NCI-H69 (cell line): Measurements from ENCODE around the gene FAXDC2.
A peak's percentile ranks its signal among the peaks of the same experiment; 100 is the strongest.

Experiments used
- DNase-seq: peaks from one replicate; lab custom pipeline; 2025; lab: John Stamatoyannopoulos, UW

Gene FAXDC2, protein sequence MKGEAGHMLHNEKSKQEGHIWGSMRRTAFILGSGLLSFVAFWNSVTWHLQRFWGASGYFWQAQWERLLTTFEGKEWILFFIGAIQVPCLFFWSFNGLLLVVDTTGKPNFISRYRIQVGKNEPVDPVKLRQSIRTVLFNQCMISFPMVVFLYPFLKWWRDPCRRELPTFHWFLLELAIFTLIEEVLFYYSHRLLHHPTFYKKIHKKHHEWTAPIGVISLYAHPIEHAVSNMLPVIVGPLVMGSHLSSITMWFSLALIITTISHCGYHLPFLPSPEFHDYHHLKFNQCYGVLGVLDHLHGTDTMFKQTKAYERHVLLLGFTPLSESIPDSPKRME

DNA sequence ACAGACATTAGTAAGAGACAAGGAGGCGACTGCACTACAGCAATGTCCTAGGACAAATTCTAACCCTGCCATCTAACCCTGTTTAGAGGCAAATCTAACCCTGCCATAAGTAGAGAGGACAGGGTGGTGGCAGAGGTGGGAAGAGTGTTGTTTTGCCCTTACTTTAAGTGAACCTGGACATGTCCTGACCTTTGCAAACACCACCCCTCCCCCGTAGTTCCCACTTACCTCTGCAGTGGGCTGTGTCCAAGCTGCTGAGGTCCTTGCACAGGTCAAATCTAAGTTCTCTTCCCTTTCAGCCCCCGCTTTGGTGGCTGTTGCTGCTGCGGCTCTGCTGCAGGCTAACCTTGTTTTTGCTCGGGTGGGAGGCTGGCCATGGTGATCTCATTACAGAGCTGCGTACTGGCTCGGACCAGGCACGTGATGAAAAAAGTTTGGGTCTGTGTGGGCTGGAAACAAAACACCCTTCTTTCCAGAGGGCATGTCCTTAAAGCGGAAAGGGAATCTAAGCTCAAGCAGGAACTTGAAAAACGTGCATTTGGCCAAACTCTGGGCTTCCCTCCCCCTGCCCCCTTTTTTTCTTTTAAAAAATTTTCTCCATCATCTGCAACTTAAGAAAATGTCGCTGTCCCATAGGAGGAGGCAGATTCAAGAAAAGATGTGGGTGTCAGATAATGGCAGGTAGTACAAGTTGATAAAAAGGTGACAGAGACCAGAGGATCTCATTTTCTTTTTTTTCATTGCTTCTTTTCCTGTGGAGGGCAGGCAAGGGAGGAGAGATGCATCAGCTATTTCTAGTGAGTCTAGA lies at the start of gene FAXDC2:
TSS of gene FAXDC2 (minus strand) at position 349 of the 808 bp plus-strand sequence. CDS start 12,425 bp downstream, outside the sequence.
- no peak for DNase-seq

DNA sequence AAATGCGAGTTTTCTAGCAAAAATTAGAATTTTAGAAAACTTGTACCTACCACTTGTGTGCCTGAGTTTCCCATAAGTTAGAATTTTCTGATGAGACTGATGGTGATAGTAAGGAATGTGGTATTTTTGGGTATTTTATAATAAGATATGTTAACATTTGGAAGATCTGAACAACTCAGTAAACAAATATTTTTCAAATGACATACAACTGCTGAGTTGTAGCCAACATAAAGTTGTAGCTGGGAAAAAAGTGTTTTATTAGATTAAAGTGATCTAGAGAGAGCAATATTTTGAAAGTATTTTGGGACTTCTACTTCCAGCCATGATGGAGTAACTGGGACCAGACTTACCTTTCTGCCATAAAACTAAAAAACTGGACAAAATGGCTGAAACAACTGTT lies 49.7 kb upstream of the FAXDC2 start:
- no peak for DNase-seq

DNA sequence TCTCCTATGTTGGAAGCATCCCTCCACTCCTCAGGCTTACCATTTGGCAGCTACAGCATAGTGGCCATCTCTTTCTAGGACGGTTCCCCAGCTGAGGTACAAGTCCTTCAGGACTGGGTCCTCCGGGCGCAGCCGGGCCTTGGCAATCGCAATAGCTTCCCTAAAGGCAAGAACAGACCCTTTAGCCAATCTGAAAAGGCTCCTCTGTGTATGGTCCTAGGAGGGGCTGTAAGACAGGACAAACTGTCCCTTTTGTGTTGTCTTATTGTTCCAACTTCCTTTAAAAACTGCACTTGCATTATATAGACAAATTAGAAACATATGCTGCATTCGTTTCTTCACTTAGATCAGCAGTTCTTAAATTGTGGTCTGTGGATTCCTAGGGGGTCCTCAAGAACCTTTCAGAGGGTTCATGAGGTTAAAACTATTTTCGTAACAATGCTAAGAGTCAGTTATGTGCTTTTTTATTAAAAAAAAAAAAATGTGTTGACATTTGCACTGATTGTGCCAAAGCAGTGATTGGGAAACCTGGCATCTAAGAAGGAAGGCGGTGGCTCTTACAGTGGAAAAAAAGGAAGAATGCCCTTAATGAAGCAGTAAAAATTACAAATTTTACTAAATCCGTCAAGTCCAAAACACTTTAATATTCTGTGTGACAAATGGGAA lies 48.9 kb upstream of the FAXDC2 start:
- no peak for DNase-seq

DNA sequence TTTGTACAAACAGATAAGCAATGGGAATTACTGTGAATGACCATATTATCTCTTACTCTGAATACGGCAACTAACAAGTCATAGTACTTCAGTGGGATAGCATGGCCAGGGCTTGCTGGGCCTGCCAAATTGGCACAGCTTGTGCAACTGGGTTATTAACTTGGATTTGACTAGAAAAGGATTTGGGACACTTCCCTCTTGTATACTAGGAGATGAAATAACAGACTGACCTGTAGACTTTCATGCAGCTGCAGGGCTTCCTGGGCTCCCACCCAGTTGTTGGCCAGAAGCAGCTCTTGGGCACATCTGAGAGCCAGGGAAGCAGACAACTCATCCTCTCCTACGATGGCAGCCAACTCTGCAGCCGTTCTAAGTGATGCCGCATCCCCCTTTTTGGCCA lies 47.8 kb upstream of the FAXDC2 start:
- DNase-seq = no peak

DNA sequence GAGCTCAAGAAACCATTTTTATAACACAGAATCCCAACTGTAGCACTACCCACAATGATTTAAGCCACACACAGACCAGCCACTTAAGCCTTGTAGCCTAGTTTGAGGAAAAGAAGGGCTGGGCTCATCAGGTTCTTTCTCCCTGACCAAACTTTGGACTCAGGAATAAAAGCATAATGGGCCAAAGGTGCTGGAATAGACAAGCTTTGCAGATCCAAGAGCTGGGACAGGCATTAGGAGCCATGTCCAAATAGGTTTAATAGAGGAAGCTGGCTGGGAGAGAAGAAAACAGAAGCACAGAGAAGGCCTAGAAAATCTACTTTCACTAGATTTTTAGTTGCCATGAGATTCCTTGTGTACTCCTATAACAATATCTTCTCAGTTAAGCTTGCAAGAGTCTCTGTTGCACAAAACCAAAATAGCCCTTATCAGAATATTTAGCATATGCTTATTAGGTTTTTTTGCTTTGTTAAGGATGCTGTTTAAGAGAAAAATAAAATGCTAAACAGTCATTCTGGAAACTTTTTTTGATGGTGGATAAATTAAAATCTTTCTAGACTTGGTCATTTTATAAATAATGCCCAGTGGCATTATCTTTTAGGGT lies 46.3 kb upstream of the FAXDC2 start:
- no peak for DNase-seq

DNA sequence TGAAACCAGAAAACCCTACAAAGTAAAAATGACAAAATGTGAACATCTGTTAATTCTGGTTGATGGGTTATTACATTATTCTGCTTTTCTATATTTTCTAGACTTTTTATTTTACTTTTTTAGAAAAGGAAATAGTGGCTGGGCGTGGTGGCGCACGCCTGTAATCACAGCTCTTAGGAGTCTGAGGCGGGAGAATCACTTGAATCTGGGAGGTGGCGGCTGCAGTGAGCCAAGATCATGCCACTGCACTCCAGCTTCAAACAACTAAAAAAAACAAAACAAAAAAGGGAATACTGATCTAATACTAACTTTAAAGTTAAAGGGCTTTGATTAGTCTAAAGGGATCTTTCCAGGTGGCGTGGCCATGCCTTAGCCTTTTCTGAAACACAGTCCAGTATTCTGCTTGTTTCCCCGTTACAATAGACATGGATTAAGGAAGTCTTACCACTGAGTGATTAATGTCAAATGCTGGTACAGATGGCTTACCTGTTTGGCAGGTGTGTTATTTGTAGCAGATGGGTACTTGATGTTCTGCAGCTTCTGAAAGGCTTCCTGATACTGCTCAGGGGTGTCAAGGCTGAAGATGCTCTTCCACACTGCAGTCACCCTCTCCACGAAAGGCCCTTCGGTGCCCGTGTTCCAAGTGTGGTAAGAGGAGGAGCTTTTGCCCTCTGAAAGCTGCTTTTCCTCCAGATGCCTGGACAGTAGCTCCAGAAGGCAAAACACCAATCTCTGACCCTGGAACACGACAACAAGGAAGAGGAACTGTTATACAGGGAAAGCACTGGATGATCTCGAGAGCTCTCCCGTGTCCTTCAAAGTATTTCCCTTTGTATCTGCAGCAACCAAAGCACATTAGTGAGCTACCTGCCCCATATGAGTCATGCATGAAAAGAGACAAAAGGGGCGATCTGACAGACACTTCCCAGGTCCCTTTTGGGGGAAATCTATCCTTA lies 45.5 kb upstream of the FAXDC2 start:
- DNase-seq = no peak

DNA sequence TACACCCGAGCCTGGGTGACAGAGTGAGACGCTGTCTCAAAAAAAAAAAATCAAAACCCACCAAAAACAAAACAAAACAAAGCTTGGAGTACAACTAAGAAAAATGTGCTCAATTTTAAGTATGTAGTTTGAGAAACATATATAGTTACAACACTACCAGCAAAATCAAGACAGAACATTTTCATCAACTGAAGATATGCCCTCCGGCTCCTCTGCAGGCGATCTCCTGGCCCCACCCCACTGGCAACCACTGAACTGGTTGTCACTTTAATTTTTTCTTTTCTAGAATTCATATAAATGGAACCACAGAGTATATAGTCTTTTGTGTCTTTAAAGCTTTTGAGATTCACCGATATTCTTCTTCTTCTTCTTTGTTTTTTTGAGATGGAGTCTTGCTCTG lies 43.0 kb upstream of the FAXDC2 start:
- DNase-seq = no peak

DNA sequence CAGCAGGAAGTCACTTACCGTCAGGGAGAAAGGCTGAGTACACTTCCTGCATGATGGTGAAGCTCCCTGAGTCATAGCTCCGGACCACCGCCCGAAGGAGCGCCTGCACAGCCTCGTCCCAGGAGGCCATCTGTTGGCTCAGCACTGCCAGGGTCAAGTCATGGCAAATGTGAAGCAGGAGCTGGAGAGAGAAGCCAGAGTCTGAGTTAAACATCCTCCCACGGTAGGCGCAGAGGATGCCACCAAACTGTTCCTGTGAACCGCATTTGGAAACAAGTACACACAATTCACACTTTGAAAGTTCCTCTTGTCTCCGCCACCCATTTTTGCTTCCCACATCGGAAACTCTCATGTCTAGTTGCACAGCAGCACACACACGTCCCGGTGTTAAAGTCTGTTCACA lies 42.0 kb upstream of the FAXDC2 start:
- DNase-seq = no peak

DNA sequence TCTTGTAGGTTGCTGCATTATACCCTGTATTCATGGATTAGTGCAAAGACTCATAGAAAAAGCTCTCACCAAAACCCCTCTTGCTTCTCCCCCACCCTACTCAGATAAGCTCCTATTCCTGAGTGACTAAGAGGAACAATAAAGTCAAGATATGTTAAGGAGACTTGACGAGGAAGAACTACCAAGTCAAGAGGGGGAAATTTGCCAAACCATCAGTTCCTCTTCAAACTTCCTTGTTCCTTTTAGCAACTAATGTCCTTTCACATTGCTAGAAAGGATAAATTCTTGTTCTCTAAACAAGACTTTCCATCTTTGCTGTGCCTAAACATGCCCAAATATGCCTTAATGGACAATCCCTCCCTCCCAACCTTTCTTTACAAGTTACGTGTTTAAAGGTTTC lies 35.0 kb upstream of the FAXDC2 start:
- no peak for DNase-seq

DNA sequence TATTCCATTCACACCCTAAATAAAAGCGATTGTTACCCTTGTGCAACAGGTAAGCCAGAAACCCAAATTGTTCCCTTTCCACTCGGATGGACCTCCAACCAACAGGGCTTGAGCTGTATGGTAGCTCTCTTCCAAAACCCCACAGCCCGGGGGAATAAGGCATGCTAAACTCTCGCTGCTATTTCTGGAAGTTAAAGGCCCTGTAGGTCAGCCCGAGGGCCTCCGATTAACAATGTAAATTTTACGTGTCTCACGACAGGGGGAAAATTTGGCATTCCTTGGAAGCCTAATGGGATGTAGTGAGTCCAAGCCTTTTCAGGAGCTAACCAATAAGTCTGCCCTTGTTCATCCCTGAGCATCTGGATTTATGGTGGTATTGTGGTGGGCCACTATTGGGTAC lies 34.0 kb upstream of the FAXDC2 start:
- no peak for DNase-seq

DNA sequence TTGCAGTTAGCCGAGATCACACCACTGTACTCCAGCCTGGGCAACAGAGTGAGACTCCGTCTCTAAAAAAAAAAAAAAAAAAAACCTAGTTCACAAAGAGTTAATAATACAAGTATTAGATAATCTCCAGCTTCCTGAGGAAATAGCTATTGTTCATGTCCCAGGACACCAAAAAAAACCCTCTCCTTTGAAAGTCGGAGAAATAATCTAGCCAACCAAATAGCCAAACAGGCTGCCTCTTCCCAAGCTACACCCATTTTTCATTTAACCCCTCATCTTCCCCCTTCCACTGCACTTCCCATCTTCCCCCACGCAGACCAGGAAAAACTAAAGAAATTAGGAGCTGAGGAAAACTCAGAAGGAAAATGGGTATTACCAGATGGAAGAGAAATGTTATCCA lies 31.6 kb upstream of the FAXDC2 start:
- DNase-seq = no peak

DNA sequence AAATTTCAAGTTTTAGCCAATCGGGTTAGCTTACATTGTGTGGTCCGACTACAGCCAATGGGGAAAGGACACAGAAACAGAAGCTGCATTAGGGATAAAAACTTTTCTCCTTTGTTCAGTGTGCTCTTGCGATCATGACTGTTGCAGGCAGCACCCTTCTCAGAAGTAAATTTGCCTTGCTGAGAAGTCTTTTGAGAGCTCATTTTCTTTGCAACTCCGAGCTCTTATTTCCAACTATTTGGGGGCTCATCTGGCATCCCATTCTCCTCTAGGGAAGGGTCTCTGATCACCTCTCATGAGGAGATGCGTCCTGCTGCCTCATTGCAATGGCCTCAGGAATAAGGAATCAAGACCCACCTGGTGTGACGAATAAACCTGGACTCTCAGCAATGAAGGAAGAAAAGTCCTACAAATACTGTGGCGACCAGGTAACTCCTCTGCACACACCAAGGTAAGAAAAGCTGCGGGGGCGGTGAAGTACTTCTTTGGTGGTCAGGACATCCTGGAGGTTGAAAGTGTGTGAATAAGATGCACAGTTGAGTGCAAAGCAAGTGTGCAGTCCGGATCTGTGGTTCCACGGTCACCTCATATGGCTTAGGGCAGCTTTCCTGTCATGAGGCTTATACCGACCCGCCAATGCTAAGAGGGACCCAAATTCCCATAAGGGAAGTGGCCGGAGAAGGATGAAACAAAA lies 28.4 kb upstream of the FAXDC2 start:
- peak; percentile 8 for DNase-seq

DNA sequence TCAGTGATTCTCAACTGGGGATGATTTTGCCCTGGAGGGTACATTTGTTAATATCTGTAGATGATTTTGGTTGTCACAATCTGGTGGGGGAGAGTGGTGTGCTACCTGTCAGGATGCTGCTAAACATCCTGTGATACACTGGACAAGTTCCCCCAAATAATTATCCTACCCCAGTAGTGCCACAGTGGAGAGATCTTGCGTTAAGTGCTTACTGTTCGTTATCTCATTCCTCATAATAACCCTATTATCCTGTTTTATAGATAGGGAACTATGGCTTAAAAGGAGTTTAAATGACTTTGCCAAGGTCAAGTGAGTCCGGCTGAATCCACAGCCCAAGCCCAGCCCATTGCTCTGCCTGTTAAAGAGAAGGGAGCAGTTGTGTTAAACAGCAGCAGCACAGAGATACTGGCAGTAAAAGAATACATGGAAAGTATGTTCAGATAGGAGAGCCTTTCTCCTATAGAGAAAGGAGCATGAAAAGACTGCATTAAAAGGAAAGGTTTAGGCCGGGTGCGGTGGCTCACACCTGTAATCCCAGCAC lies 23.5 kb upstream of the FAXDC2 start:
- DNase-seq = no peak

DNA sequence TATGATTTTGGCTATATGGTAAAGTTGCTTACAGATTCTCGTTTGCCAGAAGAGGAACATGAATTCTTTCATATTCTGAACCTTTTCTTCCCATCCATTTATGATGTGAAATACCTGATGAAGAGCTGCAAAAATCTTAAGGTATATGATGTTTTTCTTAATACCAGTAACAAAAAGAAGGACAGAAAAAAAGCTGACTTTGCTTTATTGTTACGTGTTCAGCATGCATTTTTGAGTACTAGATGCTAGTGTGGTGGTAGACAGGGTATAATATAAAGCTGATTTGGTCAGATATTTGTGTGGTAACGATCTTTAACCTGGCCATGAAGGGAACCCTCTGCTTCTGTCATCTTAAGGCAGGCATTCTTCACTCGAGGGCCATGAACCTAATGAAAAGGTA lies 21.3 kb upstream of the FAXDC2 start:
- DNase-seq = no peak

DNA sequence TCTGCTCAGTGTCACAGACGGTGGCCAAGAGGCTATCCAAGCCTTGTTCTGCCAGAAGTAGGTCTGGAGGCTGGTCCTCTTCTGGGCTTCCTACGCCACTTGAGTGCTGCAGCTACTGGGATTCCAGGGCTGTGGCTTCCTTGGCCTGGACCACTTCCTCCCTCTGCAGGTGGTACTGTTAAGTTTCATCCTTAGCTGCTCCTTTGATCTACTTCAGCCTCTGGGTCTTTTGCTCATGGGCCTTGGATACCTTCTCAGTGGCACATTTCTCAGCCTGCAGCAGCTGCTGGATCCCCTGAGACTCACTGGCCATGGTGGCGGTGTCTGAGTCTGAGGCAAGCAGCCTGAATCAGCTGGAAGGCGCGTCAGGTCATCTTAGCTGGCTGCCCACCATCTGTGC lies 18.3 kb upstream of the FAXDC2 start:
- peak; percentile 45 for DNase-seq

DNA sequence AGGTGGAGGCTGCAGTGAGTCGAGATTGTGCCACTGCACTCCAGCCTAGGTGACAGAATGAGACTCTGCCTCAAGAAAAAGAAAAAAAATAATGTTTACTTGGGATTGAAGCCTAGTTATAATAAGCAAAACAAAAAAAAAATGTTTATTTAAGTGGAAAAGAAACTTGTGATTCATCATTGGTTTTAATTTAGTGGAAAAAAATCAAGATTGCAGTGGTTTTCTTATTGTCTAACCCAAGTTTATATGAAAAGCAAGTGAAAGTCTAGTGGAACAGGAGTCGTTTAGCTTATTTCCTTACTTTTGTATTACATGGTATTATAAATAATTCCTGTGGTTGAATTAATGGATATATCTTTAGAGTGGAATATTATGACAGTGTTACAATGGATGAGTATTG lies 16.4 kb upstream of the FAXDC2 start:
- no peak for DNase-seq

DNA sequence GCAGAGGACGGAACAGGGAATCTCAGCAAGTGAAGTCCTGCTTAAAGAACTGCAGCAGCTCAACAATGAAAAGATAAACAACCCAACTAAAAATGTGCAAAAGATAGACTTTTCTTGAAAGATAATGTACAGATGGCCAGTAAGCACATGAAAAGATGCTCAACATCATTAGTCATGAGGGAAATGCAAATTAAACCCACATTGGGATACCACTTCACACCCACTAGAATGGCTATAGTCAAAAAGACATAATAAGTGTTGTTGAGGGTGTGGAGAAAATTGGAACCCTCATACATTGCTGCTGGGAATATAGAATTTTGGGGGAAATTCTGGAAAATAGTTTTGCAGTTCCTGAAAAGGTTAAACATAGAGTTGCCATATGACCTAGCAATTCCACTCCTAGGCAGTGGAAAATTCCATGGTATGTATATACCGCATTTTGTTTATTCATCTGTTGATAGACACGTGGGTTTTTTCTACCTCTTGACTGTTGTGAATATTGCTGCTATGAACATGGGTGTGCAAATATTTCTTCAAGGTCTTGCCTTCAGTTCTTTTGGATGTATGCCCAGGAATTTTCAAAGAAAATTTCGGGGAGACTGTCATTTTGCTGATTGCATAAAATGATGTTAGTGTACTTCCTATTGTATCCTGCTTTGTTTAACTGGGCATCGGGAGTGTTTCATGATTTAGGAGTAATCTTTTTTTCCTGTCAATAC lies 15.2 kb upstream of the FAXDC2 start:
- no peak for DNase-seq

DNA sequence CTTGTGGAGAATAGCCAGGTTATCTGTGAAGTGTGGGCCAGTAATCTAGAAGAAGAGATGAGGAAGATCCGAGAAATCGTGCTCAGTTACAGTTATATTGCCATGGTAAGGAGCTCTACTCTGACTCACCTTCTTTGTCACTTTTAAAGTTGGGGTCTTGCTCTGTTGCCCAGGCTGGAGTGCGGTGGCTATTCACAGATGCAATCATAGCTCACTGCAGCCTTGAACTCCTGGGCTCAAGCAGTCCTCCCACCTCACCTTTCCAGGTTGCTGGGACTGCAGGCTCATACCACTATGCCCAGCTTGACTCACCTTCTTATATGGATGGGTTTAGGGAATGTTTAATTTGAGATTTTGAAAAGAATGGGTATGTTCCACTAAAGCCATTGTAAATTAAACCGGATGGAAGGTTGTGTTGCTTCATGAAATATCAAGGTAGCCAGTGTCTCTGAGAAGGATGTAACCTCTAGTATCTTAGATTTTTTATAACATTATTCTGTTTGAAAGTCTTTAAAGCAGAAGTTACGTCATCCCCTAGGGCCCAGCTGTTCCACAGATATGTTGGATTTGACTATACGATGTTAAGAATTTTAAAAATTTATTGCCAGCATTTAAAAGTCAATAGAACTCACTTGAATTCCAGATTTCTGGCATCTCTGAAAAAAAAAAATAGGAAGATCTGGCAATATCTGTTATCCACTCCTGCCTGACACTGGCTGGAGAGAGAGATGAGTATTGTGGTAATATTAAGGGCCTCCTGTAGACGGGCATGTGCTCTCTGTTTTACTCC lies 13.1 kb upstream of the FAXDC2 start:
- DNase-seq = no peak

DNA sequence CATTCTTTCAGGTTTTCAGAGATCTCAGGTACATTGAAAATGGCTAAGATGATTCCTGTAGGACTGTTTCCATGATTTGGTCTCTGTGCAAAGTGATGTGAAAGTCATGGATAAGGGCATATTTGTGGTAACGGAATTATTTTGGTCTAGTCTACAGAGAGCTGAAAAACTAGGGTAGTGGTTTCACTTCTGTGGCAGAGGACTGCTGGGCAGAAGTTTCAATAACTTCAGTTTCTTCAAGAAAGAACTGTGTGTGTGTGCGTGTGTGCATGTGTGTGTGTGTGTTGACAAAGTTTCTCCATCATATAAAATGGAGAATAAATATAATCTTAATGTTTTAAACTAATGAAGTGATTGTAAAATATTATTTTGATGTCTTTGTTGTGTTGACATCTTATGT lies 12.4 kb upstream of the FAXDC2 start:
- no peak for DNase-seq
